Measurements from ENCODE around the gene GPC1.

Gene GPC1

DNA sequence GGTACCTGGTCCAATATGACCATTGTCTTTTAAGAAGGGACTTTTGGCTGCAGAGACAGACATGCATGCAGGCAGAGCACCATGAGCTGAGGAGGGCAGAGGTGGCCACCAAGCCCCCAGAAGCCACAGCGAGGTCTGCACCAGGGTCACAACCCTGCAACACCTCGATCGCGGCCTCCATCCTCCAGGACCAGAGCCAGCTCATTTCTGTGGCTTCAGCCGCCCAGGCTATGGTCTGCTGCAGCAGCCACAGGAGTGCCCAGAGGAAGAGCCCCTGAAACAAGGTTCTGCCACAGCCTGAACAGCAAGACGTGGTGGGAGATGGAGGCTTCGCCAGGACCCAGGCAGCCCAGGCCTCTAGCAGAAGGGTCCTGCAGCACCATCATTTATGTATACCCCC is 68.4 kb downstream of the GPC1 start:
- DNase-seq (ENCODE audit: insufficient read length, low spot score) = no peak
- TF ChIP-seq SPI1 (IDR thresholded peaks at IDR 0.05; ENCODE audit: low read depth, low read length) (no peak), PAX5 (IDR thresholded peaks at IDR 0.05; ENCODE audit: insufficient read depth, low read length, severe bottlenecking) (no peak), TAF1 (IDR thresholded peaks at IDR 0.05; ENCODE audit: low read depth, low read length) (no peak), POLR2AphosphoS5 (IDR thresholded peaks at IDR 0.05; ENCODE audit: low read depth, low read length) (no peak), POLR2A (IDR thresholded peaks at IDR 0.05; ENCODE audit: low read depth, low read length) (no peak), POU2F2 (IDR thresholded peaks at IDR 0.05; ENCODE audit: low read depth, low read length) (no peak)
- no peak for FAIRE-seq

DNA sequence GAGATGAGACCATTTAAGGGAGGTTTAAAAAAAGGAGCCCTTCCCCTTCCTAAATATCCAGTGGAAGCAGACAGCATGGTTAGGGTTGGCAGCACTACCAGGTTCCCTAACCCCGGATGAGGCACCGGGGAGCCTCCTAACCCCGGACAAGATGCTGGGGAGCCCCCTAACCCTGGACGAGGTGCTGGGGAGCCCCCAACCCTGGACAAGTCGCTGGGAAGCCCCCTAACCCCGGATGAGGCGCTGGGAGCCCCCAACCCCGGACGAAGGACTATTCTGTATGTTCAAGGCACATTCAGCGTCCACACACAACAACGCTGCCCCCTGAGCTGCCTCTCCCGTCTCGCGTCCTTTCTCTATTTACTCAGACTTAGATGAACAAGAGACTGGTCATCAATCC is 70.4 kb downstream of the GPC1 start:
- DNase-seq (ENCODE audit: insufficient read length, low spot score) (no peak), FAIRE-seq (no peak)
- TF ChIP-seq TAF1 (IDR thresholded peaks at IDR 0.05; ENCODE audit: low read depth, low read length) (no peak), SPI1 (IDR thresholded peaks at IDR 0.05; ENCODE audit: low read depth, low read length) (no peak), PAX5 (IDR thresholded peaks at IDR 0.05; ENCODE audit: insufficient read depth, low read length, severe bottlenecking) (no peak), POLR2A (IDR thresholded peaks at IDR 0.05; ENCODE audit: low read depth, low read length) (no peak), POLR2AphosphoS5 (IDR thresholded peaks at IDR 0.05; ENCODE audit: low read depth, low read length) (no peak), POU2F2 (IDR thresholded peaks at IDR 0.05; ENCODE audit: low read depth, low read length) (no peak)

DNA sequence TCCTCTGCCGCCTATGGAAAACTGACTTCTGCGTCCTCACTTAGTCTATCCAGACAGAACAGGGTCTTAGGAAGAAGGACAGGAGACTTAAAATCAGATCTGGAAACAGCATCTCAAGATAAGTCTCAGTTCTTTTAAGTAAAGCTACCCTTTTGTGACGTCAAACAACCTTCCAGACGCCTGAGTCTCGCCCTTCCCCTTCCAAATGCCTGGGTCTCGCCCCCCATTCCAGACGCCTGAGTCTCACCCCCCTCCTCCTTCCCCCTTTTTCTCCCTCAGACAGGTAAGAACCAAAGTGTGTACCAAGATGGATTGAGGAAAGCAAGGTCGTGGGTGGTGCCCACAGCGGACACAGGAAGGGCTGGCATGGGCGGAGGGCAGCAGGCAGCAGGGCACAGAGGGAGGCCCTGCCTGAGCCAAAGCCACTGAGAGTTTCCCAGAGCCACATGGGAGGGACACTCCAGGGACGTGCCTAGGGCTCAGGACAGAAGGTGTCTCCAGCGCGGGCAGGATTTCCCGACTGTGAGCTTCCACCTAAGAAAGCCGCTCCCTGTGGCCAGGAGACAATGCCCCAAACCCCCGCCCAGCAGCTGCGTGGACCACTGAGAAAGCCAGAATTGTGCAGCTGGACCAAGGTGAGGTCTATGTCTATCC is 71.1 kb downstream of the GPC1 start:
- FAIRE-seq = no peak
- TF ChIP-seq POLR2AphosphoS5 (IDR thresholded peaks at IDR 0.05; ENCODE audit: low read depth, low read length) = no peak
- TF ChIP-seq TAF1 (IDR thresholded peaks at IDR 0.05; ENCODE audit: low read depth, low read length) = no peak
- no peak for DNase-seq (ENCODE audit: insufficient read length, low spot score)

DNA sequence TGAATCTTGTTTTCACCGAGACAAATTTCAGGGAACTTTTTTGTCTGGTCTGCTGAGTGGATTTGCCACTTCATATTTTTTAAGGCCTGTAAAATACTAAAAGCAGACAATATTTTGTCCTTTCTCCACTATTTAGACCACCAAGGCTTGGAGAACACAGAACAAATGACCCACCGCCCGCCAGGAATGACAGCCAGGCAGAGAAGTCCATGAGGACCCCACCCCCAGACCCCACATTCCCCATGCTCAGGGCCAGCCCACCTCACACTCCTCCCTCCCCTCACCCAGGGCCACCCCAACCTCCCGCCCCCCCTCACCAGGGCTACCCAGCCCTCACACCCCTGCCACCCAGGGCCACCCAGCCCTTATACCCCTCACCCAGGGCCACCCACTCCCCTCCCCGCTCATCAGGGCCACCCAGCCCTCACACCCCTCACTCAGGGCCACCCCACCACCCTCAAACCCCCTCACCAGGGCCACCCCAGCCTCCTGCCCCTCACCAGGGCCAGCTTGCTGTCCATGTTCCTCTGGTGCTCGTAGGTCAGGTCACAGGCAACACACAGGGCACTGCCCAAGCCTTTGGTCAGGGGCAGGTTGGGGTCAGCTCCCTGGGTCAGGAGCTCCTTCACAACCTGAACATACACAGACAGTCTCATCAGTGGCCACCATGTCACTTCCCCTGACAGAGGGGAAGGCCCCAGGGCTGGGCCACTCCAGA is 71.8 kb downstream of the GPC1 start:
- TF ChIP-seq SPI1 (IDR thresholded peaks at IDR 0.05; ENCODE audit: low read depth, low read length) (no peak), PAX5 (IDR thresholded peaks at IDR 0.05; ENCODE audit: insufficient read depth, low read length, severe bottlenecking) (no peak), TAF1 (IDR thresholded peaks at IDR 0.05; ENCODE audit: low read depth, low read length) (no peak), POLR2AphosphoS5 (IDR thresholded peaks at IDR 0.05; ENCODE audit: low read depth, low read length) (no peak), POU2F2 (IDR thresholded peaks at IDR 0.05; ENCODE audit: low read depth, low read length) (no peak), POLR2A (IDR thresholded peaks at IDR 0.05; ENCODE audit: low read depth, low read length) (no peak)
- no peak for FAIRE-seq
- DNase-seq (ENCODE audit: insufficient read length, low spot score) = no peak

DNA sequence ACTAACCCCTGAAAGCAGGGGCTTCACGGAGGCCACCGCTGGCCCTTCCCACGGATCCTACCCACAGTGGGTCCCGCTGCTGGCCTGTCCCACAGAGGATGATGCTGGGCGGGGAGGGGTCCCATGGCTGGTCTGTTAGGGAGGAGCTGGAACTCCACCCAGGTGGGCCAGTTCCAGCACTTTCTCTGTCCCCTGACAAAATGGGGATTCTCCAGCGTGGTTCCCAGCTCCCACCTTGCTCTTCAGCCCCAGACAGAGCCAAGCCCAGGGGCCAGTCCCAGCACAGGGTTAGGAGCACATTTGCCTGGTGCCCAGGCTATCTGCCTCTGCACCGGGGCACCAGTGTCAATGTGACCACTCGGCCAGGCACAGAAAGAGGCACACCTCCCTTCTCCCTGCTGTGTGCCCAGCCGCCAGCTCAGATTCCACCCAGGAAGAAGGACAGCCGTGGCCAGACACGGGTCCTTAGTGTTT is 72.4 kb downstream of the GPC1 start:
- DNase-seq (ENCODE audit: insufficient read length, low spot score) = no peak
- FAIRE-seq = no peak
- TF ChIP-seq POLR2A (IDR thresholded peaks at IDR 0.05; ENCODE audit: low read depth, low read length) (no peak), PAX5 (IDR thresholded peaks at IDR 0.05; ENCODE audit: insufficient read depth, low read length, severe bottlenecking) (no peak), SPI1 (IDR thresholded peaks at IDR 0.05; ENCODE audit: low read depth, low read length) (no peak), TAF1 (IDR thresholded peaks at IDR 0.05; ENCODE audit: low read depth, low read length) (no peak), POLR2AphosphoS5 (IDR thresholded peaks at IDR 0.05; ENCODE audit: low read depth, low read length) (no peak), POU2F2 (IDR thresholded peaks at IDR 0.05; ENCODE audit: low read depth, low read length) (no peak)

DNA sequence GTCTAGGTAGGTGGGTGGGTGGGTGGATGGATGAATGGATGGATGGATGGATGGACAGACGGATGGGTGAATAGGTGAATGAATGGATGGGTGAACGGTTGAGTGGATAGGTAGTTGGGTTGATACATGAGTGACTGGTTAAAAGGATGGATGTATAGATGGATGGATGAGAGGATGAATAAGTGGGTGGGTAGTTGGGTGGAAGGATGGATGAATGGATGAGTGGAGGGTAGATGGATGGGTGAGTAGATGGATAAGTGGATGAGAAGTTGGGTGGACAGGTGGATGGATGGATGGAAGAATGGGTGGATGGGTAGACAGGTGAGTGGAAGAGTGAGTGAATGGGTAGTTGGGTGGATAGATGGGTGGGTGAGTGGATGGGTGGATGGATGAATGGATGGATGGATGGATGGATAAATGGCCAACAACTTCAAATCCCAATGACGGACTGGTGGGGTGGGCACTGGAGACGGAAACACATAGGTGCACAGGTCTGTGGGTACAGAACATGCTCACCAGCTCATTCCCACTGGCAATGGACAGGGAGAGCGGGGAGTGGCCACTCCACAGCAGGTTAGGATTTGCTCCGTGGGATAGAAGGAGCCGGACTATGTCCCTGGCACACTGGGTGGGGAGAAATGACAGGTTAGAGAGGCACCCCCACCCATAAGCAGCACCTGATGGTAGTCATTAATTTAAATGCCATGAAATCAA is 73.5 kb downstream of the GPC1 start:
- no peak for TF ChIP-seq POLR2A (IDR thresholded peaks at IDR 0.05; ENCODE audit: low read depth, low read length)
- TF ChIP-seq POLR2AphosphoS5 (IDR thresholded peaks at IDR 0.05; ENCODE audit: low read depth, low read length) = no peak
- TF ChIP-seq SPI1 (IDR thresholded peaks at IDR 0.05; ENCODE audit: low read depth, low read length) = no peak
- TF ChIP-seq TAF1 (IDR thresholded peaks at IDR 0.05; ENCODE audit: low read depth, low read length) = no peak
- no peak for TF ChIP-seq POU2F2 (IDR thresholded peaks at IDR 0.05; ENCODE audit: low read depth, low read length)
- TF ChIP-seq PAX5 (IDR thresholded peaks at IDR 0.05; ENCODE audit: insufficient read depth, low read length, severe bottlenecking) = no peak
- DNase-seq (ENCODE audit: insufficient read length, low spot score) = no peak
- no peak for FAIRE-seq

DNA sequence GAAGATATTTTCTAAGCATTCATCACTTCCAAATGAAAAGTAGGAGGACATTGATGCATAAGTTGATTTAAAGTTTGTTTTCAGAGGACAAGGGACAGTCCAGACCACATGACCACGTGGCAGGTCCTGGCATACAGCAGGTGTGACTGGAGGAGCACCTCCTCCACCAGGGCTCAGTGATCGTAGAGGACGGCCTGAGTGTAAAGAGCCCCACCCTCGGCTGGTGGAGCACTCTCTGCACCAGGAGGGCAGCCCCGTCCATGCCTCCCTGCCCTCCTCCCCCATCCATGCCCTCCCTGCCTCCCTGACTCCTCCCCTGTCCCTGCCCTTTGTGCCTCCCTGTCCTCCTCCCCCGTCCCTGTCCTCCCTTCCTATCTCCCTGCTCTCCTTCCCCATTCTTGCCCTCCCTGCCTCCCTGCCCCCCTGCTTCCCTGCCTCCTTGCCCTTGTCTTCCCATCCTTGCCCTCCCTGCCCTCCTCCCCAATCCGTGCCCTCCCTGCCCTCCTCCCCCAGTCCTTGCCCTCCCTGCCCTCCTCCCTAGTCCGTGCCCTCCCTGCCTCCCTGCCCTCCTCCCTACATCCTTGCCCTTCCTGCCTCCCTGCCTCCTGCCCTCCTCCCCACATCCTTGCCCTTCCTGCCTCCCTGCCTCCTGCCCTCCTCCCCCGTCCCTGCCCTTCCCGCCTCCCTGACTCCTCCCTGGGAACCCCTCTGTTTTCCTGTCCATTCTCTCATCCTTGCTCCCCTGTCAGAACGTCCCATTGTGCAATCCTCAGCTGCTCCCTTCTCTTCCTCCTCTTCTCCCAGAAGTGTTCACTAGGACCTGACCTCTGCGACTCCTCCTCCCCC is 74.4 kb downstream of the GPC1 start:
- FAIRE-seq = no peak
- DNase-seq (ENCODE audit: insufficient read length, low spot score) = no peak
- no peak for TF ChIP-seq POU2F2 (IDR thresholded peaks at IDR 0.05; ENCODE audit: low read depth, low read length)
- TF ChIP-seq SPI1 (IDR thresholded peaks at IDR 0.05; ENCODE audit: low read depth, low read length) = no peak
- TF ChIP-seq TAF1 (IDR thresholded peaks at IDR 0.05; ENCODE audit: low read depth, low read length) = no peak
- no peak for TF ChIP-seq POLR2A (IDR thresholded peaks at IDR 0.05; ENCODE audit: low read depth, low read length)
- no peak for TF ChIP-seq POLR2AphosphoS5 (IDR thresholded peaks at IDR 0.05; ENCODE audit: low read depth, low read length)
- TF ChIP-seq PAX5 (IDR thresholded peaks at IDR 0.05; ENCODE audit: insufficient read depth, low read length, severe bottlenecking) = no peak

DNA sequence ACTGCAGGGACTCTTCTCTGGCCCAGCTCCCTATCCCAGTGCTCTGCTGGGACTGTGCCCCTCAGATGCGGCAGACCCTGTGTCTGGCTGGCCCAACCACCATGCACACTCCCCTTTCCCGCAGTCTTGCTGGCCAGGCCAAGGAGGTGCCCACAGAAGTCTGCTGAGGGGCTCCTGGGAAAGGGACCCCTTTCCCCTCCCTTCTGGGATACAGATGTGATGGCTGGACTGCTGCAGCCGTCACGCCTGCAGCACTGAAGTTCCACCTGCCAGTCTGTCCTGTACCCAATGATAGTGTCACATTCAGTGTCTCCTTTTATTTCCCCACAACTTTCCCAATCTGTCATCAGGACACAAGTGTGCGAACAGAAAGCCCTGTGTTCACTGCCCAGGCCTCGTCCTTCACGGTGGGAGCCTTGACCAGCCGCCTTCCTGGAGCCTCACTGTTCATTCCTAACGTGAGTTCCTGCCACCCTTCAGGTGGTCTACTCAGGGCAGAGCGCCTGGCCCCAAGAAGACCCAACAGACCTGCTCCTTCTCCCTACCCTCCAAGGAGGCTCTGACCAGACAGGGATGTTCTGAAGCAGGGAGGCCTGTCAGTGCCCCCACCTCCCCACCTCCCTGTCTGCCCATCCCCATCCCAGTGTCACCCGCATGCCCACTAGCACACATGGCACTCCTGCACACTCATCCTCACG is 75.2 kb downstream of the GPC1 start:
- no peak for TF ChIP-seq TAF1 (IDR thresholded peaks at IDR 0.05; ENCODE audit: low read depth, low read length)
- no peak for TF ChIP-seq SPI1 (IDR thresholded peaks at IDR 0.05; ENCODE audit: low read depth, low read length)
- no peak for TF ChIP-seq POU2F2 (IDR thresholded peaks at IDR 0.05; ENCODE audit: low read depth, low read length)
- no peak for TF ChIP-seq POLR2AphosphoS5 (IDR thresholded peaks at IDR 0.05; ENCODE audit: low read depth, low read length)
- TF ChIP-seq POLR2A (IDR thresholded peaks at IDR 0.05; ENCODE audit: low read depth, low read length) = no peak
- TF ChIP-seq PAX5 (IDR thresholded peaks at IDR 0.05; ENCODE audit: insufficient read depth, low read length, severe bottlenecking) = no peak
- no peak for FAIRE-seq
- no peak for DNase-seq (ENCODE audit: insufficient read length, low spot score)

Data from GM12891 (cell line).